Activated gamma-delta T cell treated with anti-CD3 and anti-CD28 coated beads, Interleukin-2, amount 50 U/mL, for 16 hours (primary cell): ENCODE results near the gene UCN3.

ENCODE experiments used
- DNase-seq: peaks from one replicate; pipeline ENCODE4 v3.0.0-alpha.2; 2020; ENCODE audit warnings: low read depth

Gene UCN3

GRCh38 chr10:5364890-5365338 is at the start of gene UCN3:
UCN3 (plus strand) TSS chr10:5364966; CDS start chr10:5373721, 8,755 bp downstream.
- no peak for DNase-seq

DNA sequence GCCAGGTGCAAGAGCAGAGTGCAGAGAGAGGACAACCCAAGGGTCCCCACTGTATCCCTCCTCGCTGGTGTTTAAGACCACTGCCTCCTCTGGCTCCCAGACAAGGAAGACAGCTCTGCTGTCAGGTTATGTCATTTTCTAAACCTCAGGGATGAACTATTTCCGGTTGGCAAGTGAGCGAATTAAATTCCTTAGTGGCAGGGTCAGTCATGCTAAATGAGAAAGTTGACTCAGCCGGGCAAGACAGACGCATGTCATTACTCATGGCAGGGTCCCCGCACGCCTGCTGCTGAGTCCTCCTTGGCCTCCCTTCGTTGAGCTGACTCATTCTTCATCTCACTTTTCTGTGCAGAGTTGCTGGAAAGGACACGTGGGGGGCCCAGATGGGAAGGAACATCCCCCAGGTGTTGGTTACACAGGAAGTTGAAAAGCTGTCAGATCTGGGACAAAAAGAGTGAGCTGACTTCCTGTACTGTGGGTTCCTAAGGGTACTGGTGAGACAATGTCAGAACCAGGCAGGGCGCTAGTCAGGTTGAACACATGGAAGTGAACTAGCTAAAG is 47.1 kb upstream of the UCN3 start:
- peak; percentile 28 for DNase-seq

DNA sequence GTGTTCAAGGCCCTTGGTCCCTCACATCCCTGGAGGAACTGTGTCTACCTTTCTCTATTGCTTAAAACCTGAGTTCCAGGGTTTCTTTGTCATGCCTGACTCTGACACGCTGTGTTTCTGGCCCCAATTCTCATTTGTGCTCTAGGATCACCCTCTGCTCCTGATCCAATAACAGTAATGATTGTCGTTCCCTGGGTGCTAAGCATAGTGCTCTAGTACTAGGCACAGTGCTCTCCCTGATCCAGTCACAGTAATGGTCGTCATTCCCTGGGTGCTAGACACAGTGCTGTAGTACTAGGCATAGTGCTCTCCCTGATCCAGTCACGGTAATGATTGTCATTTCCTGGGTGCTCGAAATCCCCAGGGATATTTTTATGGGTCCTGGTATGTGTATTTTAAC is 46.6 kb upstream of the UCN3 start:
- no peak for DNase-seq

- DNase-seq: no peak
Measured at GRCh38 chr10:5319863-5320262, 44.9 kb upstream of the UCN3 start.

DNA sequence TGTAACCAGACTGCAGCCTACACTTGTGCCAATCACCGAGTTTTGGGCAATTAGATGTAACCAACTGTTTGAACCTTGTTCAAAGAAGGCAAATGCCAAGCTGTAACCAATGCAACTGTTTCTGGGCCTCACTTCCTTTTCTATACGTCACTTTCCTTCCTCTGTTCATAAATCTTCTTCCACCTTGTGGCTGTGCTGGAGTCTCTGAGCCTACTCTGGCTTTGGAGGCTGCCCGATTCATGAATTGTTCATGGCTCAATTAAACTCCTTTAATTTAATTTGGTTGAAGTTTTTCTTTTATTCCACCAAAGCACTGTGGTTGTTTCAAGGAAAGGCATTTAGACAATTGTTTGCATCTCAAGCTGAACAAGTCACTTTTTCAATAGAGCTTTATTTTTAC is 43.5 kb upstream of the UCN3 start:
- no peak for DNase-seq

DNA sequence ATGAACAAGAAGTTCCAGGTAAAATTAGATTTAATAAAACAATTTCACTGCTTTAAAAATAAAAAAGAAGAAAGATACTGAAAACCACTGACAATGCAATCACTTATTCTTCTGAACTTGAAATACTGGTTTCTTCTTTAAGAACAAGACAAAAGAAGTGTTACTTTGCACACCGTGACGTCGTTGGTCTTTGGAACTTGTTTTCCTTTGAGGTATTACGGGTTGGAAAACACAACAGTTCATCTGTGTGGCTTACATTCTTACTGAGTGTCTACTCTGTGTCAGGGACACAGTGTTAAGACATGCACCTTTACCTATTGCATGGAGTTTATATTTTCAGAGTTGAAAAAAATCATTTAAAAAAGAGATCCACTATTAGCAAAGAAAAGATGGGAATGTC is 41.3 kb upstream of the UCN3 start:
- DNase-seq: no peak

DNA sequence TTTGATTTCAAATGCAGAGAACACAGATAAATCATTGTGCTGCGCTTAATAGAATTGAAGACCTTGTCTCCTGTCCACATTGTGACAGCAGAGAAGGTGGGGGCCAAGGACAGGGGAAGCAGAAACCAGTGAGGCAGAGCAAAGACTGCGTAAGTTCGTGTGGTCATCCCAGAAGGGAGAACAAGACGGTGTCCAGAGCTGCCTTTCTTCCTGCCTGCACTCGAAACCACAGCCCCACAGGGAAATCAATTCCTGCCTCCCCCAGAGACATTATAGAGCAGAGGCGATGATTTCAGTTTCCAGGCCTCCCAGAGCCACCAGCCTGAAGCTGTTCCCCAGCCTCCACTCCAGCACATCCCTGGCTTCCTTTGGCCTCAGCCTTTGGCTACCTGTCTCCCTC is 39.7 kb upstream of the UCN3 start:
- no peak for DNase-seq

DNA sequence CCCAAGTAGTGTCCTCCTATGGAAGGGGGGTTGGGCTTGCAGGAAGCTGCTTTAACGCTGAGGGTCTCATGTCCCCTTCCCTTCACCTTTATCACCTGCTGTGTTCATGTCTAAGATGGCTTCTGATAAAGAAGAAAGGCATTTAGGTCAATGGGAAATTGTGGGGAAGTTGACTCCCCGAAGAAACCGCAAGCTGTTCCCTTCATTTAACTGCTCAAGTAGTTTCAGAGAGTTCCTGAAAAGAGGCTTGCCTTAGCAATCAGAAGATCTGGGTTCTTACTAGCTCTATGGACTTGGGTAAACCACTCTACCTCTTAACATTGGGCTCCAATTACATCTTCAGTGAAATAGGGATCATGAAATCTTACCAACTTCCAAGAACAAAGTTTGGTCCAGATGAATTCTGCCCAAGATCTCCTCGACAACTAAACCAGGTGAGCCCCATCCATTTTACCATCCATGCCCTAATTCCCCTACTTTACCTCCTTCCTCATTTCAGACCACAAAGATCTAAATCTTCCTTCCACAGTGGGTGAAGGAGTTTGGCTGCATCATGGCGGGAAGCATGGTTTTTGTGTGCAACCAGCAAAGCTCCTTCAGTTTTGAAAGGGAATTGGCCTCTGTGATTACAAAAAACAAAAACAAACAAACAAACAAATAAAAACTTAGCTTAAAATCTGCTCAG is 30.4 kb upstream of the UCN3 start:
- no peak for DNase-seq

DNA sequence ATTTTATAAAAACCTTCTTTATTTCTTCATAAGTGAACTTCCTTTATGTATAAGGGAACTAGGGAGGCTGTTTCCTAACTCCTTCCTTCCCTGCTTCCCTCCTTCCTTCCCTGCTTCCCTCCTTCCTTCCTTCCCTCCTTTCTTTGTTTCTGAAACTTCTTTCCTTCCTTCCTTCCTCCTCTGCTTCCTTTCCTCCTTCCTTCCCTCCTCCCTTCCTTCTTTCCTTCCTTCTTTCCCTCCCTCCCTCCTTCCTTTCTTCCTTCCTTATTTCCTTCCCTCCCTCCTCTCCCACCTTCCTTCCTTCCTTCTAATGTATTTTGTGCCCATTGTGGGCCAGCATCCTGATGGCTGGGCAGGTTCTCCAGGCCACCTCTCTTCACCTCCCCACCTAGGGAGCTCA is 26.8 kb upstream of the UCN3 start:
- no peak for DNase-seq

DNA sequence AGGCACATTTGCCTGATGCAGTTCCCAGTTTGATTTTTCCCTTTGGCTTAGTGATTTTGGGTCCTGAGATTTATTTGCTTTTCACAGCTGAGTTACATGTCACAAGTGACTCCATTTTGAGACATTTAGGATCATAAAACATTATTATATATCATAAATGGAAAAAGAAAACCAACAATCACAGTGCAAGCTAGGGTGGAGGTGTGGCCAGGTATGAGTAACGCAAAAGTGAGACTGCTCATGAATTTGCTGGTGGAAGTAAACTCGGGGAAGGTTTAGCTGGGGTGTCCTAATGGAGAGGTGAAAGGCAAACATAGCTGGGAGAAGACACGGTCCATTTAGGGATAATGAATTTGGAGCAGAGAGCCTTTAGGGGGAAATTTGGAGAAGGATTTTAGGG is 21.7 kb upstream of the UCN3 start:
- no peak for DNase-seq

DNA sequence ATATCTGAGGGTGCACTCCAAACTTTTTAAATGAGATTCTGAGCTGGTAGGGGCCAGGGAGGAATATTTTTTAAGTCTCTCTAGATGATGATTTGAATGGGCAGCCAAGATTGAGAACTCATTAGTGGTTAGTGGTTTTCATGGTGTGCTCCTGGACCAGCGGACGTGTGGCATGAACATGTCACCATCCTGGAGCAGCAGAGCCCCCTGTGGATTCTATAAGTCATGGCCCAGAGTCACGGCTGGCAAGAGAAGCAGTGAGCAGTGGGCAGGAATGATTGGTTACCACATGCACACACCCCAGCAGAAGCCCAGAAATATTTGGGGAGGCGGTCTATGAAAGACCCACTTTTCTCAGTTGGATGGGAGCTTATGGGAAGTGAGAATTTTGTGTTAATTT is 21.2 kb upstream of the UCN3 start:
- no peak for DNase-seq

DNA sequence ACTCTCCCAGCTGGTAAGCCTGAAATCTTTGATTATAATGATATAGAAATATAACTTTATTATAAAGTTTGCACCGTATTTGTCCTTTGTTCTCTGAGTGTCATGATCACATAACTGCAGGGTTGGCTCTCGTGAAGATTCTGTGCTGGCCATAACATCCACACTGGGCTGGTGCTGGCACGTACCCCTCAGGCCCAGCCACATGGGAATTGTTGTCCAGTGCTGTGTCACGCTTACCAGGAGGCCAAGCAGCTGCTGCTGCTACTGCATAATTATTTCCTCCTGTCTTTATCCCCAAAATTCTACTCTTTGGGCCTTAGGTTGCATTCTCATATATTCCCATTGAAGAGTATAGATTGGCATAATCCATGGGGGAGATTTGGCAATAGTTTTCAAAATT is 20.8 kb upstream of the UCN3 start:
- DNase-seq: no peak

DNA sequence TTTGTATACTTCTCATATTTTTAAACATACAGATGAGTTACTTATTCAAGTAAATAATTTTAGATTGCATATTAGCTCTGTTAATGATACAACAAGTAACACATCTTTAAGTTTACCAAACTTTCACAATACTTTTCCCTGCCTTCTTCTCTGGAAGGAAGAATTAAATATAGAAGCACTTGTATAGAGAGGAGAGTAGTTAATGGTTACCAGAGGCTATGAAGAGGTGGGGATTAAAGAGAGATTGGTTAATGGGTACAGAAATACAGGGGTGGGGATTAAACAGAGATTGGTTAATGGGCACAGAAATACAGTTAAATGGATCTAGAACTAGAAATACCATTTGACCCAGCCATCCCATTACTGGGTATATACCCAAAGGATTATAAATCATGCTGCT is 20.0 kb upstream of the UCN3 start:
- DNase-seq: no peak

GRCh38 chr10:5346881-5347280 is 17.9 kb upstream of the UCN3 start:
- no peak for DNase-seq

GRCh38 chr10:5349362-5349761 is 15.4 kb upstream of the UCN3 start:
- no peak for DNase-seq

DNA sequence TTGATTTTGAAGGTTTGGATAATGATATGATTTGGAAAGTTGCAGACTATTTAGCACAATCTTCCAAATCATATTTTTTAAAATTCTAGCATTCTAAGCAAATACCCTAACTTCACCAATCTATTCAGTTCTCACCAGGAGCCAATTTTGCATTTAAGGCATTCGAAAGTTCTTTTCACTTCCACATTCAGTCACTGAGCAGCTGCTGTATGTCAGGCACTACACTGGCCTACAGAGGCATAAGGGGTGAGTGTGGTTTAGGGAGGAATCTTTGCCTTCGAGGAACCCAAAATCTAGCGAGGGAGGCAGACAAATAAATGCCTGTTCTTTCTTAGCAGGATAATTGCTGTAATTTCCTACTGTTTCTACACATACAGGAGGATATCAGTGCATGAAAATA is 10.7 kb upstream of the UCN3 start:
- DNase-seq: no peak

DNA sequence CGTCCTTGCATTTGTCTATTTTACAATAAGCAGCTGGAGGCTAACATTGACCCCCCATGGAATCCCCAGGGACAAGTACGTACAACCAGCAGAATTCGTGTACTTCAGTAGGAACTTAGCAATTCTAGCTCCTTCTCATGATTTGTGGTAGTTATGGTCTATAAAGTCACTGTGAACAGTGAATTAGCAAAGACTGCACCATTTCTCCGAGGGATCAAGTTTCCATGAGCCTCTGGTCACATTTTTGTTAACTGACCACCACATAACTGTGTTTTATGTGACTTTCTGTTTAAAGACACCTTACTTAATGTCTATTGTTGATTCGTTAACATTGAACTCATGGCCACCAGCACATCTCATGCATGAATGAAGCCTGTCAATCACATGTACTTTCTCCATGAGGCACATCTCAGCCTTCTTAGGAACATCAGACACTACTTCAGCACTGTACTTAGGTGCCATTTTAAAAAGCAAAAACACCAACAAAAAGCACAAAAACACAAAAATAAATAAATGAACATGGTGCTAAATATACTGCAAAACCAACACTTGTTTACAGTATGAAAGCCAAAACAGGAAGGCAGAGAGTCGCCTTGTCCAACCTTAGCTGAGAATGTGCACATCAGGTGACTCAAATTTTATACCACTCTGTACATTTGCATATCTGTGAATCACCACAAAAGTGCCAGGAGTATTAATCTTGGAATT is 9.0 kb upstream of the UCN3 start:
- no peak for DNase-seq

- DNase-seq: no peak
Measured at GRCh38 chr10:5356302-5356763, 8.4 kb upstream of the UCN3 start.

DNA sequence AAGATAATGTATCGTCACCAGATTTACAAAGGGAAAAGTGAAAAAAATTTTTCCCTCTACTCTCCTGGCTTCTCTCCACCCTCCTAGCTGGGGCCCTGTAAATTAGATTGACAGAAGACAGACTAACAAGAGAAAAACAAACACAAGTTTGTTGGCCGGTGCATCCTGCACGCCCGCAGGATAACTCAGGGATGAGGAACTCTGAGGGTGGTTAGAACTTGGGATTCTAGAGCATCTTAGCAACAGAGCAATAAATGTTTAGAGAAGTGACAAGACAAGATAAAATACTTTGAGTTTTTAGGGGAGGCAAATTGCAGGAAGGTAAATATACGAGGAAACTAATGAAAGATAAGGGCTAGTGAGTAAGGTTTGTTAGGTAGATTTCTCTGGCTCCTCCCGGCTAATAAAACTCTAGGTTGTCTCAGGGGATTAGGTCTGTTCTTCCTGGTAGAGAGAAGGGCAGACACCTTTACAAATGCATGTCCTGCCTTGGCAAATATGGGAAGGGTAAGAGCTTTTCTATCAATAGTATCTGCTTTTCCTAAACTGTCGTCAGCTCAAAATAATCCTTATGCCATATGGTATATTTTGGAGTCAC is 4.3 kb upstream of the UCN3 start:
- DNase-seq: no peak

DNA sequence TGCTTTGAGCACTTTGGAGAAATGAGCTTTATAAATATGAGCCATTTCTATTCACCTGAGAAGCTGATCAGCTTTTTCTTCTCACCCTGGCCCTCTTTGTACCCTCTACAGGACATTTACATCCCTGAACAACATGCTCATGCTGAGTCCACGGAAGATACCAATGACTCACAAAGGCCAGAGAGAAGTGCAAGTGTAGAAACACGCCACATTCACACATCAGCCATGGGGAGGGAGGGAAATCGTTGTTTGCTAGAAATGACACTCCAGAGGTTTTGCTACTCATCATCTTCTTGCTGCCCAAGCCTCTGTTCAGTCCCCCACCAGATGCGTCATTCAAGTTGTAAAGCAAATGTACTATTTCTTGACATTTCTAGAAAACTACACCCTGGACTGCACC is 2.8 kb upstream of the UCN3 start:
- no peak for DNase-seq

GRCh38 chr10:5362873-5363272 is 1.9 kb upstream of the UCN3 start:
- no peak for DNase-seq

DNA sequence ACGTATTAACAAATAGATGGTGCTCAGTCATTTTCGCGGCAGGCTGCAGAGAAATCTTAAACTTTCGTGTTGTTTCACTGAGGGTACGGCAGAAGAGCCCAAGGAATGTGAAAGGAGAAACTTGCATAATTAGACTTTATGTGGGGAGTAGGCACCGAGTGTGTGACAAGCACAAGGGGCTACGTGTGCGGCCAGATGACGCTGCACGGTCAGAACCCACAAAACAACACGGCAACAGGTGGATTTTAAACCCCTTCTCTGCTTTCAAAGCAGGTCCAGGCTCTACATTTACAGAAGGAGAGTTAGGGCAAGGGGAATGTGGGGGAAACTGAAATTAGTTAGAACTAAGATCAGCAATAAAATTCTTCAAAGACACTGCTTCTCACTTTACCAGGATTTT is 392 bp upstream of the UCN3 start:
- no peak for DNase-seq

GRCh38 chr10:5365928-5366327 is 1.2 kb downstream of the UCN3 start:
- no peak for DNase-seq
